ENCODE data around the gene SLC9B1.
"Not testable (repeated sequence)": the region's sequence is repeated elsewhere in the genome, so short reads cannot be mapped to it uniquely, and the experiment has no call there.

Gene SLC9B1

GRCh38 chr4:102877477-102878106, 141.9 kb downstream of the SLC9B1 start:
- not testable (repeated sequence) for DNase-seq

- DNase-seq, result no peak
These were observed 147.7 kb downstream of the SLC9B1 start for GRCh38 chr4:102871772-102872171.

DNA sequence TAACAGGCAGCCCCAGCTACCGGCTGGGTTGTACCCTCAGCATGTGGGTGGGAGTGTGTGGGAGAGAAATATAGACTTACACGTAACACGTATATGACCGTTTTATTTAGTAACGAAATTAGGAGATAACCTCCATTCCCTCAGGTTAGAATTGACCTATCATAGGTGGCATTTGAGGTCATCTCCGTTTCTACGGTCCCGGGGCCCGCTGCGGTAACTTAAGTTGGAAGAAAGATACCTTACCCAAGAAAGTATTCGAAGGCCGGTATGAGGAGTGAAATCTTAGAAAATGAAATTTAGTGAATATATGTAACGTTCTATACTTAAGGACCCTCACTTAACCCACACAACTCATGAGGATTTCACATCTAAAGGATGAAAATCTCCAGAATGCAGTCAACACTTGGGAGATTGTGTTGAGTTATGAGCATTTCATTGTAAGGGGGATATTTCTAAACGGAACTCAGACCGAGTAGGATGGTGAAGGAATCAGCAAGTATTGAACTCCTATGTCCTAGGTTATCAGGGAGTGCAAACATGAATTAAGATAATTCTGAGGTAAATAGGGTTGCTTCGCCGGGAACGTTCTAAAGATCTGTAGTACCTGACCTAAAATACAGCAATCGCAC, 149.8 kb downstream of the SLC9B1 start:
- peak; percentile 2 for DNase-seq

GRCh38 chr4:102868781-102869568, 150.5 kb downstream of the SLC9B1 start, which contains the start of gene CISD2:
CISD2 (plus strand) TSS chr4:102868992; CDS start chr4:102869085, 93 bp downstream.
- DNase-seq, result peak; percentile 92

DNA sequence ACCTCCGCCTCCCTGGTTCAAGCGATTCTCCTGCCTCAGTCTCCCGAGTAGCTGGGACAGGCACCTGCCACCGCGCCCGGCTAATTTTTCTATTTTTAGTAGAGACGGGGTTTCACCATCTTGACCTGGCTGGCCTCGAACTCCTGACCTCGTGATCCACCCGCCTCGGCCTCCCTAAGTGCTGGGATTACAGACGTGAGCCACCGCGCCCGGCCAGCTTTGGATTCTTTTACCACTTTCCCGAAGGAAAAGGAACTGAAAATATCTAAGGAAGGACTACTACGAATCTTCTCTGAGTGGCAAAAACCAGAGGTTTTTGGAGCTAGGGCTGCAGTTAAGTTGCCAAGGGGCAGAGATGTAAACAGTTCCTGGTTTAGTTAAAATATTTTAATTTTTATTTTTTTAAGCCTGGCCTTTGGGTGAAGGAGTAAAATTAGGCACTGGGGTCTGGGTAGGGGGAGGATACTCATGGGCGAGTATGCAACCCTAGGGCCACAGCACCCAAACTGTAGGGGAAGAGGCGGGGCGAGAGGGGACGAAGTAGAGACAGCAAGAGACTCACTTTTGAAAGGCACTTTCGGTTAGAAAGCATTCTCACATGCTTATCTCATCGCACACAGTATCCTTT, 151.2 kb downstream of the SLC9B1 start:
- DNase-seq, result no peak

DNA sequence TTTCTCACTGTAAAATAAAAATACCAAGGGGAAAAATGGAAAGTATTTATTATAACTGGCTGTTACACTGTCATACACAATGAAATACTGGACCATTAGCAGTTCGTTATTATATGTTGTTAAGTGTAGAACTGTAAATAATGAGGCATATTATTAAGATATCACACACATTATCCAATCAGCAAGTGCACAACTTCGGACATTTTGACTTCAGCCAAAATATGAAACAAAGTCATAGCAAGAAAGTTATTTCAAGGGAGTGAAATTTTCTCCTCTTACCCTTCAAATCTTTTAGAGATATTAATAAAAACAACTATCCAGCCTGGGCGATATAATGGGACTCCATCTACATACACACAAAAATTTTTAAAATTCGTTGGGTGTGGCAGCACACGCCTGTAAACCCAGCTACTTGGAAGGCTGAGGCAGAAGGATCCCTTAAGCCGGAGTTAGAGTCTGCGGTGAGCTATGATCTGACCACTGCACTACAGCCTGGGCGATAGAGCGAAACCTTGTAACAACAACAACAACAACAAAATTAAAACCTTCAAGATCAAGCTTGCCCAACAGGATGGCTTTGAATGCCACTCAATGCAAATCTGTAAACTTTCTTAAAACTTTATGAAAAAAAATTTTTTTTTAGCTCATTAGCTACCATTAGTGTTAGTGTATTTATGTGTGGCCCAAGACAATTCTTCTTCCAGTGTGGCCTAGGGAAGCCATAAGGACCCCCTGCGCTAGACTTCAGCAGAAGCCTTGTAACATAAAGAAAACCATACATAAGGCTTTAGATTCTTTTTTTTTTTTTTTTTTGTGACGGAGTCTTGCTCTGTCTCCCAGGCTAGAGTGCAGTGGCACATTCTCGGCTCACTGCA, 152.0 kb downstream of the SLC9B1 start:
- no peak for DNase-seq

DNA sequence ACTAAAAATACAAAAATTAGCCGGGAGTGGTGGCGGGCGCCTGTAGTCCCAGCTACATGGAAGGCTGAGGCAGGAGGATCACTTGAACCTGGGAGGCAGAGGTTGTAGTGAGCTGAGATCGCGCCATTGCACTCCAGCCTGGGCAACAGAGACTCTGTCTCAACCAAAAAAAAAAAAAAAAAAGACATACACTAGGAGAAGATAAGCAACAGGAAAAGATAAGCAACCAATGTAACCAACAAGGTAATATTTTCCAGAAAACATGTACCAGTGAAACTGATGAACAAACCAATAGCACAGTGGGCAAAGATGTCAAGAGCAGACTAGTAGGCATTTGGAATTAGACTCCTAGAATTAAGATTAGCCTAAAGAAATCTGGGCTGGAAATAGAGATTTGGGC, 154.2 kb downstream of the SLC9B1 start:
- DNase-seq, result not testable (repeated sequence)

GRCh38 chr4:102862747-102863146, 156.8 kb downstream of the SLC9B1 start:
- DNase-seq, result no peak

DNA sequence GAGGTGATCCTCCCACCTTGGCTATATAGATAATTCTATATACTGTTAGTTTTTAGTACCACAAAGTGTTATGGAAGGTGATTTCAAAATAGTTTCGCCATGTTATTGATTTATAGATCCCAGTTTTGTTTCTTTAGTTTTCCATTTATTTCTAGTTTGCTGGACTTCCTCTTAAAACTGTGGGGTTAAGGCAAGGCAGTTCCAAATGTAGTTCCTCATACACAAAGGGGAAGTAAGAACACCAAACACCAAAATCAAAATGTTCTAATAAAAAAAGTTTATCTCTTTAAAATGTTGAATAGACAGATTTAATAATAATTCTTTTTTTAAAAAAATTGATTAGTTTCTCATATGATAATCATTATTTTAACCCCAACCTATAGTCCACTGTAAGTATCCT, 157.5 kb downstream of the SLC9B1 start:
- DNase-seq, result no peak

DNA sequence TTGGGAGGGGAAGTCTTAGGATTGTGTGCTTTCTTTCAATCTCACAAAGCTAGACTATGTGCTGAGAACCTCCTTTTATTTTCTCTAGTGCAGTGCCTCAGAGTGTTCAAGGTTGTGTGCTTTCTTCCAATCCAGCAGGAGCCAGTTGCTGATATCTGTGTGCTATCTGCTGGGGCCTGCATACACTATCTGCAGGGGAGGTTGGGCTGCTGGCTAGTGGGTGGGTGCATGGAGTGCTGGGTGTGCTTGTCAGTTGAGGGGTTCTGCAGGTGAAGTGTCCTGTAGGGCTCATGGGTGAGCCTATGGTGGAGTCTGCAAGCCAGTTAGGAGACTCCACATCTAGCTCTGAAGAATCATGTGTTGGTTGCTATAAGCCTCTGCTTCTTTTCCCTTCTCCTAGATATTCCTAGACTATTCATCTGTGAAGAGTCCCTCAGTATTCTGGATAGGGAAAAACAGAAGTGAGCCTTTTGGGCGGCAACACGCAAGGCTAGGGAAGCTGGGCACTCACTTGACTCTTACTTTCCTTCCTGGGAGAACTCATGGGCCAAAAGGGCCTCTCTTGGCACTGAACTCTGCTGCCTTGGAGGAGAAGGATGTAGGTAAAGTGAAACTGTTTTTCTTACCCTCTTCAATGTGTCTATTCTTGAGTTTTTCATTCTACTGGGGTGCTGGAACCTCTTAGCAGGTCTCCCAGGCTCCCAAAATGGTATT, 158.7 kb downstream of the SLC9B1 start:
- no peak for DNase-seq

DNA sequence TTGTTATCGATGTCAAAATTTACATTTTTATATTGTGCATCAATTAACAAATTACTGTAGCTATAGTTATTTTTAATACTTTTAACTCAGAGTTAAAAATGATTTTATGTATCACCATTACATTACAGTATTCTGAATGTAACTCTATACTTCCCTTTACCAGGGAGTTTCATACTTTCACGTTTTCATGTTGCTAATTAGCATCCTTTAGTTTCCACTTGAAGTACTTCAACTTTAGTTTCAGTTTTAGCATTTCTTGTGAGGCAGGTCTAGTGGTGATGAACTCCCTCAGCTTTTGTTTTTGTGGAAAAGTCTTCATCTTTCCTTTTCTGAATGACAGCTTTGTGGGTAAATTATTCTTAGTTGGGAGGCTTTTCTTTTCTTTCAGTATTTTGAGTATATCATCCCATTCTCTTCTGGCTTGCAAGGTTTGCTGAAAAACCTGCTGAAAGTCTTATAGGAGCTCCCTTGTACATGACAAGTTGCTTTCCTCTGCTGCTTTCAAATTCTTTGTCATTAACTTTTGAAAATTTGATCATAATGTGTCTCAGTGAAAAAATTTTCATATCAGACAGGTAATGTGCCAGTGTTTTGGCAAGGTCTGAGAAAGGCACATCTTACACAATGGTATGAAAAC, 160.6 kb downstream of the SLC9B1 start:
- DNase-seq, result no peak
